ENCODE data around the gene SUMF1. TPM values are rescaled to one million over a fixed set of nuclear protein-coding genes. Genes with fewer than 3 reads are reported as not detected.

Gene SUMF1
- total RNA-seq, 1 donor: 45.6 TPM

DNA sequence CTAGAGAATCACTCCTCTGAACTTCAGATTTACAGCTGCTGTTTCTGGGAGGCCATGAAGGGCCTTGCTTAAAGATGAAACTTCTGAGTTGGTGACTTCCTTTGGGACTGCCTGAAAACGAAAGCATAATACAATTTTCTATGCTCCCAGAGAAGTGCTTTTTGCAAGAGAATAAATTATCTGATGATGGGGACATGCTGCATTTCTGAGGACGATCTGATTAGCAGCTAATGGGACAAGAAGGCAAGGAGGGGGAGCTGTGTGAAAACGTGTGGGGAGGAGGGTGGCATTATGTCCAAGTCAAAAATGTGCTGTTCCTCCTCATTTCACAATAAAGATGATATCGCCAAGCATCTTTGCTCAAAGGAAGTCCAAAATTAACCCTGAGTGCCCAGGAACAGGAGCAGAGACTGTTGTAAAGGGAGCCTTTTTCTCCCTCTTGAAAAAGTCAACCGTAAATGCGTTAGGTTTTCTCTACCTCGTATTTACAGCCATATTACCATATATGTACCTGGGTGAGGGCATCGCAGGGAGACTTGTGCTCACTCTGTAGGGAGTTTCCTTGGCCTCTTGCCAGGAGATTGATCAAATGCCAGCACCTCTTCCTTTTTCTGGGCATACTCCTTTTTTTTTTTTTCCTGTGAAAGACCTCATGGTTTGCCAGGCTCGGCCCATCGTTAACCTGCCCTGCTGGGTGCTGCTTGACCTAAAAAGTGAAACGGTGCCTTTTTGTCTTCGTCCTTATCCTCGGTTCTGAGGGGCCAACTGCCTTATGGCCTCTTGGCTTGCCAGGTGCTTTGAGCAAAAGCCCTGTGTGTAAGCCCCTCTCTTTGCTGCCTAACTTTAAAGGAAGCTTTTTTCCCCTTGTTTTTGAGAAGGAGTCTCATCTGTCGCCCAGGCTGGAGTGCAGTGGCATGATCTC is 37.5 kb upstream of the SUMF1 start:
- TF ChIP-seq, protein P1, sequence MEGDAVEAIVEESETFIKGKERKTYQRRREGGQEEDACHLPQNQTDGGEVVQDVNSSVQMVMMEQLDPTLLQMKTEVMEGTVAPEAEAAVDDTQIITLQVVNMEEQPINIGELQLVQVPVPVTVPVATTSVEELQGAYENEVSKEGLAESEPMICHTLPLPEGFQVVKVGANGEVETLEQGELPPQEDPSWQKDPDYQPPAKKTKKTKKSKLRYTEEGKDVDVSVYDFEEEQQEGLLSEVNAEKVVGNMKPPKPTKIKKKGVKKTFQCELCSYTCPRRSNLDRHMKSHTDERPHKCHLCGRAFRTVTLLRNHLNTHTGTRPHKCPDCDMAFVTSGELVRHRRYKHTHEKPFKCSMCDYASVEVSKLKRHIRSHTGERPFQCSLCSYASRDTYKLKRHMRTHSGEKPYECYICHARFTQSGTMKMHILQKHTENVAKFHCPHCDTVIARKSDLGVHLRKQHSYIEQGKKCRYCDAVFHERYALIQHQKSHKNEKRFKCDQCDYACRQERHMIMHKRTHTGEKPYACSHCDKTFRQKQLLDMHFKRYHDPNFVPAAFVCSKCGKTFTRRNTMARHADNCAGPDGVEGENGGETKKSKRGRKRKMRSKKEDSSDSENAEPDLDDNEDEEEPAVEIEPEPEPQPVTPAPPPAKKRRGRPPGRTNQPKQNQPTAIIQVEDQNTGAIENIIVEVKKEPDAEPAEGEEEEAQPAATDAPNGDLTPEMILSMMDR (IDR thresholded peaks at IDR 0.05; ENCODE audit: insufficient read depth, low read length): no peak
- DNase-seq (ENCODE audit: low read depth): no peak
- no peak overlapping the region for H3K4me3 ChIP-seq (ENCODE audit: low read depth, low read length)

DNA sequence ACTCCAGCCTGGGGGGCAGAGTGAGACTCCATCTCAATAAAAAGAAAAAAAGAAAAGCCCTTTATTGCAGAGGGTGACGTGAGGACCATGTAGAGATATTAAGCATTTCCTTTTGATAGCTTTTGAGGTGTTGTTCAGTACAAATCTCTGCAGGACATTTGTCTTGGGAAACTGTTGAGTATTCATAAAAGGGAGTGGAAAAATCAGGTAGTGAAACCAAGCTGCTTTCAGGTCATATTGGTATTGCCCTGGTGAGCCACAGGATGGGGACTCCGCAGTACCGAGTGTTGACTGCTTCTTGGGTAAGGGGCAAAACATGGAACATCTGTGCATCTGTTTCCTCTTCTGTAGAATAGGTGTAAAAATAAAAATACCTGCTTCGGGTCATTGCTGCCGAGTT is 36.0 kb upstream of the SUMF1 start:
- no peak for DNase-seq (ENCODE audit: low read depth)
- TF ChIP-seq, protein P1 (IDR thresholded peaks at IDR 0.05; ENCODE audit: insufficient read depth, low read length): no peak
- H3K4me3 ChIP-seq (ENCODE audit: low read depth, low read length): no peak overlapping the region

DNA sequence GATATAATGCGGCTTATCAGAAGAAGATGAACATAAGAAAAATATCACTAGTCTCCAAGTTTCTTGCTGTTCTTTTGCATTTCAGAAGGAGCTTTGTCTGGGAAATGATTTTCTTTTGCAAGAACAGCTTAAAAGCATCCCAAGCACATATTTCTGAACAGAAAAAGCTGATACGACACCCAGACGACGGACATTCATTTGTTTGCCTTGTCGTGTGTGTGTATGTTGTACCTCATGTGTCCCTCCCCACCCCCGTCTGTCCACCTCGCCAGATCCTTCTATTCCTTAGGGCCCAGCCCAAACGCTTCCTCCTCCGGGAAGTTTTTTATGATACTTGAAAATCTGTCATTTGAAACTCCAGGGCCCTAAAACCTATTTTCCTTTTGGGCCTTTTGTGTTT is 34.9 kb upstream of the SUMF1 start:
- TF ChIP-seq, protein P1 (IDR thresholded peaks at IDR 0.05; ENCODE audit: insufficient read depth, low read length): no peak
- no peak overlapping the region for H3K4me3 ChIP-seq (ENCODE audit: low read depth, low read length)
- no peak for DNase-seq (ENCODE audit: low read depth)

DNA sequence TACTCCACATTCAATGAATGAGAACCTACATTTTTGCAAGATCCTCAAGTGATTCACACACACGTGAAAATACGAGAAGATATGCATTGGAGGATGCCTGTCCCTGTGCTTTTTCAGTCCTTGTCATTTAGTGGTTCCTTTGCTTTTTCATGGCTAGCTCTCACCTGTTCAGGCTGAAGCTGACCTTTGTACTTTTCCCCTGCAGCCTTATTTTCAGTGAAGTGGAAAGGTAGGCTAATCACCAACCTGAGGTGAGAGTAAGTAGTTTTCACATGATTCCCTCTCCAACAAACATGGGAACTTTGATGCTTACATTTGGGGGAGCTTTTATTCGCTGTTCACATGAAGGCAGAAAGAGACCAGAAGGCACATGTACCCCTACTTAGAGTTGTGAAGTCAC is 34.4 kb upstream of the SUMF1 start:
- TF ChIP-seq, protein P1 (IDR thresholded peaks at IDR 0.05; ENCODE audit: insufficient read depth, low read length): no peak
- no peak overlapping the region for H3K4me3 ChIP-seq (ENCODE audit: low read depth, low read length)
- no peak for DNase-seq (ENCODE audit: low read depth)

DNA sequence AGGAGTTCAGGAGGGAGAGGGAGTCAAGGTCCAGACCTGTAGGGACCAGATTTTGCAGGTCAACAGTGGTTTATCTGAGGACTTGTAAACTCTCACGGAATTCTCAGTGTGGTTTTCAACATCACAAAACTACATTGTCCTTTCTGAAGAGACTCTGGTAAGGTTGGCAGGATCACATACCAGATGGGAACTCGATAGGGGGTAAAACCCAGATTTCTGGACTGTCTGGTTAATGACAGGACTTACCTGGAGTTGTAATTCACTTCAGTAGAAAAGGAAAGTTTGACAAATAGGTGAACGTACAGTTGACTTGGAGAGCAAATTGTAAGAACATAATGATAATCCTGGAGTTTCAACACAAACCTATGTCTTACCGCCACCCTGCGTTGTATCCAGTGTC is 31.4 kb upstream of the SUMF1 start:
- TF ChIP-seq, protein P1 (IDR thresholded peaks at IDR 0.05; ENCODE audit: insufficient read depth, low read length): no peak
- DNase-seq (ENCODE audit: low read depth): no peak
- no peak overlapping the region for H3K4me3 ChIP-seq (ENCODE audit: low read depth, low read length)

DNA sequence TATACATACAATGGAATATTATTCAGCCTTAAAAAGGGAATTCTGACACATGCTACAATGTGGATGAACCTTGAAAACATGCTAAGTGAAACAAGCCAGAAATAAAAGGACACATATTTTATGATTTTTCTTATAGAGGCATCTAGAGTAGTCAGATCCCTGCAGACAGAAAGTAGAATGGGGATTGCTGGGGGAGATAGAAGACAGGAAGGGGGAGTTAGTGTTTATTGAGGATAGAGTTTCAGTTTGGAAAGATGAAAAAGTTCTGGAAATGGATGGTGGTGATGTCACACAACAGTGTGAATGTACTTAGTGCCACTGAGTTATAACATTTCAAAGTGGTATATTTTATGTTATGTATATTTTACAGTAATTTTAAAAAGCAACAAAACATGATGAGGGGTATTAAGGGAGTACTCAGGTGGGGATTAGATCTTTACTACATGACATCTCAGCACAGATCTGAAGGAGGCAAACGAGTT is 30.8 kb upstream of the SUMF1 start:
- no peak overlapping the region for H3K4me3 ChIP-seq (ENCODE audit: low read depth, low read length)
- DNase-seq (ENCODE audit: low read depth): no peak
- TF ChIP-seq, protein P1 (IDR thresholded peaks at IDR 0.05; ENCODE audit: insufficient read depth, low read length): no peak

All from fibroblast of the aortic adventitia (primary cell).